HG03159 (cell line): ENCODE data around the gene UBE2L5.

Experiments used
- ATAC-seq: cut with Tn5 transposase; IDR thresholded peaks from one replicate; pipeline ENCODE4 v1.9.1; 2021; ENCODE audit warnings: mild to moderate bottlenecking, moderate library complexity; ENCODE audit not compliant: unreplicated experiment

The UBE2L5 gene

DNA sequence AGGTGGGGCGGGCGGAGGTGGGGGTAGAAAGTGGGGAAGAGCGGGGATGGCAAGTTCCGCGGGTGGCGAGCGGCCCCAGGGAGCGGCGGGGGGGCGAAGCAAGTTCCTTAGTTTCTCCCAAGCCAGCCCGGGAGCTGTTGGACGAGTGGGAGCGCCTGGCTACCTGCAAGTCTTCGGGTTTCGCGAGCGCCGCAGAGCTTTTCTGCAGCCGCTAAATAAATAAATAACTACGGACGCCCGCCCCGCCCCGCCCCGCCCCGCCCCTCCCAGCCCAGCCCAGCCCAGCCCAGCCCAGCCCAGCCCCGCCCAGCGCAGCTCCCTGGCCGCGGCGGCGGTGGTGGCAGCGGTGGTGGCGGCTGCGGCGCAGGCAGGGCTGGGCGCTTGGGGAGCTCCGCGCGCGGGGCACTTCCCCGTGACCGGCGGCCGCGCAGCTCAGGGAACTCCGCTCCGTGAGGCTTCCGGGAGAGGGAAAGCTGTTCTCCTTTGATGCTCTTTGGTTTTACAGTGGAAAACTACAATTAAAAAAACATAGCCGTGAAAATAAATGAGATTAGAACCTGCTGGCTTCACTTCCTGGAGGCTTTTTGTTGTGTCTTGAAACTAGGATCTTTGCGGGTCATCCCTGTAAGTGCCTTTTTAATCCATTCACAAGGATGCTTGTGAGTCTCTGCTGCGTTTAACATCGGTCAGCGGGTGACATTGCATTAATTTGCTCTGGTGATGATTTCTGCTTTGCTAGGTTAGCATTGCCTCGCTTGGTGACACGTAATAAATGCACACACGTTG lies at the start of gene UBE2L5:
Gene UBE2L5 (plus strand): TSS at position 440 of the 786 bp plus-strand sequence. CDS start 5,498 bp downstream, outside the sequence.
- ATAC-seq = peak; percentile 76

GRCh38 chr13:30373727-30374126 lies 48.6 kb upstream of the UBE2L5 start:
- no peak for ATAC-seq

DNA sequence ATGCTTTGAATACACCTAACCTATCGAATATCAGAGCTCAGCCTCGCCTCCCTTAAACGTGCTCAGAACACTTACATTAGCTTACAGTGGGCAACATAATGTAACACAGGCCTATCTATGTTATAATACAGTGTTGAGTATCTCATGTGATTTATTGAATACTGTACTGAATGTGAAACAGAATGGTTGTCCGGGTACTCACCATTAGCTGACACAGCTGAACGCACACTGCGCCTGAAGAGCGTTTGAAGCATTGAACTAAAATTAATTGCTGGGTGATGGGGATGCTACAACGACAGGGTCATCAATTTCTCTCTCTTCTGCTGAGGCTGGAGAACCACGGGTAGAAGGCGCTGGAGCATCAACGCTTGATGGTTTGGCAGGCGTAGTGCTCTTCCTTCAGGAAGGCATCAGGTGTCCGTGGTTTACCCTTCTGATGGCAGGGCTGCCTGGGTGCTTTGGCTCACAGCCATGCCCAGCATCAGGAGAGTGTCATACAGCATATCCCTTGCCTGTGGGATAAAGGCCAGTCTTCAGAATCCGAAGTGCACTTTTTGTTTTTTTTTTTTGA lies 46.9 kb upstream of the UBE2L5 start:
- ATAC-seq = no peak

GRCh38 chr13:30376426-30377311 lies 45.6 kb upstream of the UBE2L5 start:
- ATAC-seq = peak; percentile 62

DNA sequence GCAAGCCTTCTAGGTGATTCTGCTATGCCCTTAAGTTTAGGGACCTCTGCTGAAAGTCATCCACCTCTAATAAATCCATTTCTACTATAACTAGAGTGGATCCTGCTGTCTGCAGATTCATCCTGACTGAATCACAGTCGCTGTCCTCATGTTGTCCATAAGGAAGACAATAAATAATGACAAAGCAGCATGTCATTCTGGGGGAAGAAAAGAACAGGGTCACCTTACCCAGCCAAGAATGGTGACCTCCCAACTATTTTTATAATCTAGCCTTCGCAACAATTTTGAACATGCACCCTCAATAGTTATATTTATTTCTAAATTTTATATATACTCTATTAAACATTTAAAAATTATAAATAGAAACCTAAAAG lies 45.0 kb upstream of the UBE2L5 start:
- no peak for ATAC-seq

DNA sequence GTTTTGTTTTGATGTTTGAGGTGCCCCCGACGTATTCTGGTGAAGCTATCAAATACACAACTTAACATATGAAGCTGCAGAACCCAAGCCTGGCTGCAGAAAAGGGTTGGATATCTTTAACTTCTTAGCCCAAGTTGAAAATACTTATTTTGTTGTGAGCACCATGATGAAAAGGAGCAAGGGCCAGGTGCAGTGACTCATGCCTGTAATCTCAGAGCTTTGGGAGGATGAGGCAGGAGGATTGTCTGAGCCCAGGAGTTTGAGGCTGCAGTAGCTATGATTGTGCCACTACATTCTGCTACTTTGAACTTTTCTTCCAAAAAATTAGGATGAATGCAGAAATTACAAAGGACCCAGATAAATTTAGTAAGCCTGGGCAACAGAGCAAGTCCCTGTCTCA lies 44.1 kb upstream of the UBE2L5 start:
- no peak for ATAC-seq

DNA sequence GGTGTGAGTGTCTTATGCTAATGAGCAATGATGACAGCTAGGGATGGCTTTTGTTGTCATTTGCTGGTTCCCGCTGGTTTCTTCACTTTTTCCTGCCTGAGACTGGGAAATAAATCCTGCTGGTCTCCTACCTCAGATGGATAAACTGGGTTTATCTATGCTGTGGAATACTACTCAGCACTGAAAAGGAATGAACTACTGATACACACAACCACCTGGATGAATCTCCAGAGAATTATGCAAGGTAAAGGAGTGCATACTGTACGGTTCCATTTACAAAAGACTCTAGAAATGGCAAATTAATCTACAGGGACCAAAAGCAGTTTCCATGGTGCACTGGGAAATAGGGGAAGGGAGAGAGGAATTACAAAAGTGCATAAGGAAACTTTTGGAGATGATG lies 41.2 kb upstream of the UBE2L5 start:
- no peak for ATAC-seq

- no peak for ATAC-seq
Measured at GRCh38 chr13:30382836-30383525, 39.3 kb upstream of the UBE2L5 start.

DNA sequence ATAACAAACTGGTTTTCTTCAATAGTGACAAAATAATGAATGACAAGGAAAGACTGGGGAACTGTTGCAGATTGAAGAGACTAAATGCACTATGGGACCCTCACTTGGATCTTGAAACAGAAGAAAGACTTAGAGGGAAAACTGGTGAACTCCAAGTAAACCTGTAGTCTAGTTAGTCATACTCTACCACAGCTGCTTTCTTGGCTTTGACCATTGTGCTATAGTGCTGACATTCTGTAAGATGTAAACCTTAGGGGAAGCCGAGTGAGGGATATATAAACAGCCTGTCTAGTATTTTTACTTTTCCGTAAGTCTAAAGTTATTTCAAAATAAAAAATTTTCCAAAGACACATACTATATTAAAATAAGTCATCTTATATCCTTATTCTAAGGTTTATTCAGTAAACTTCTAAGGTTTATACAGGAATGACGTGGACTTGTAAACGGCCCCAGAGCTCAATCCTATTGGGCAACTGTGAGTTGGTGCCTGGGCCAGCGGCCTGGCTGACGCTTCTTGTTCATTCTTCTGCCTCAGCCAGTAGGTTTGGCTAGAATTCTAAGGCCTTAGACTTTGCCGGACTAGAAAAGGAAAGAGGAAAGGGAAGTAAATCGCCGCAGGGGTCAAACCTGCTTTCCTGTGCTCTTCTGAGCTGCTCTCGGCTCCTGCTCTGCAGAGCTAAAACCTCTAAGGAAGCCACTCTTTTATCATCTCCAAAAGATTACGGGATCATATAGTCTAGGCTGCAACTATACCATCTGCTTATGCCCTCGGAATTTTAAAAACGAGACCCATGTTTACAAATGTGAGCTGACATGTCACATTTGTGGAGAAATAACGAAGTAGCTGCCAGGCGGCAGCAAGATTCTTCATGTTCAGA lies 33.6 kb upstream of the UBE2L5 start:
- ATAC-seq = no peak

DNA sequence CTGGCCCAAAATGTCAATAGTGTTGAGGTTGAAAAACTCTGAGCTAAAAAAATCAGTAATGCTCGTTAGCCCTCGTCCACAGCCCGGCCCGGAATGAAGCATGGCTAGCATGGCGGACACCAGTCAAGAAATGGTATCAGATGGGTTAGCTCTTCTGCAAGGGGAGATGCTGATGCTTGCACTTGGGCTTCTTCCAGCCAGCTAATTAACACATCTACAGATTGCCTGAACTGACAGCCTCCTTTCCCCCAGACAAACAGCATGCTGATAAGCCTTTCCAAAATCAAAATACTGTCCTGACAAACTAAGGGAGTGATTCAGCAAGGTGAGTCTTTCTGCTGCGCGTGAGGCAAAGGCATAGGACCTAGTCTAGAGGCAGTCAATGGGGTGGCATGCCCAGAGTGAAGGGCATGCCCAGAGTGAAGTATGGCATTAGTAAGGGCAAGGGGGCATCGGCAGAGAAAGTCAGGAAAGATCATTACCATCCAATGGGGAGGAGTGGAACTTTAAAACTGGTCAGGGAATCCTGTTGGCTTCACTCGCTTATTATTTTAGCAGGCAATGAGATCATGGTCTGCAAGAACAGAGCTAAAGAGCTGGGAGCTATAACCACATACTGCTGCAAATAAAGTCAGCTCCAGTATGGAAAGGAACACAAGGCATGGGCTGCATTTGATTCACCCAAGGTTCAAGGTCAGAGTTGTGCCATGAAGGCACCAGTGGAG lies 30.2 kb upstream of the UBE2L5 start:
- no peak for ATAC-seq

GRCh38 chr13:30392681-30393045 lies 29.6 kb upstream of the UBE2L5 start:
- ATAC-seq = no peak

GRCh38 chr13:30394751-30395191 lies 27.5 kb upstream of the UBE2L5 start:
- peak; percentile 73 for ATAC-seq

GRCh38 chr13:30395192-30396158 lies 26.8 kb upstream of the UBE2L5 start:
- peak; percentile 58 for ATAC-seq

DNA sequence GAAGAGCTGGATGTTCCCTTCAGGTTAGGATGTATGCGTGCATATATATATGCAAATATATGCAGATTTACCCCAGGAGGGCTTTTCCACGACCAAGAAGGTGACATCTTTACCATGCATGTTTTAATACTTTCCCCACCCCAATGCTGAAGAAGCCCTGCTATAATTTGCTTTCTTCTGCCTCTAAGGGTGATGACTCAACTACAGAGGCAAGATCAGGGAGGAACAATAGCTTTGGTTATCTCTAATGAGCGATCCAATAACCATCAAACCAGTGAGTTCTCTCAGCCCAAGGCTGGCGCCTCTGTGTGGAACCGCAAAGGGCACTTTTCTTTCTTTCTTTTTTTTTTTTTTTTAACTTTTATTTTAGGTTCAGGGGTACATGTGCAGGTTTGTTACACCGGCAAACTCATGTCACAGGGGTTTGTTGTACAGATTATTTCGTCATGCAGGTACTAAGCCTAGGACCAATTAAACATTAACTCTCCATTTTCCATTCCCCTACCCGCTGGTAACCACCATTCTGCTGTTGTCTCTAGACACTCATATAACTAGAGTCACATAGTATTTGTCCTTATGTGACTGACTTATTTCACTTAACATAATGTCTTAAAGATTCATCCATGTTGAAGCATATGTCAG lies 25.7 kb upstream of the UBE2L5 start:
- ATAC-seq = no peak

- no peak for ATAC-seq
Measured at GRCh38 chr13:30398601-30399072, 23.7 kb upstream of the UBE2L5 start.

DNA sequence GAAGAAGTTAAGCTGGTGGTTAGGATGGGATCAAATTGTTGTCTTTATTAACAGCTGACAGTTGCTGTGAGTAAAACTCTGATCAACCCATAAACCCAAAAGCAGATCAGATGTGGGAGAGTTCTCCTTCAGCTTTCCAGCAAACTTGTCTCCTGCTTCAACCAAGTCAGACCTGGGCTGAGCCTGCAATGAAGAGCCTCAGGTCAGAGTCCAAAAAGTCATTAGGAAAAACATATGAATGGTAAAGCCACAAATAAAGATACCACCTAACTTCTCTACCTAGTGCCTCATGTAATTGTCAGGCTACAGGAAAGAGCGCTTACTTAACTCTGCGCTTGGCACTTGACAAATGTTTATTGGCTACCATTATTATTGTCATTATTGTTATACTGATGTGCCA lies 21.9 kb upstream of the UBE2L5 start:
- ATAC-seq = no peak

DNA sequence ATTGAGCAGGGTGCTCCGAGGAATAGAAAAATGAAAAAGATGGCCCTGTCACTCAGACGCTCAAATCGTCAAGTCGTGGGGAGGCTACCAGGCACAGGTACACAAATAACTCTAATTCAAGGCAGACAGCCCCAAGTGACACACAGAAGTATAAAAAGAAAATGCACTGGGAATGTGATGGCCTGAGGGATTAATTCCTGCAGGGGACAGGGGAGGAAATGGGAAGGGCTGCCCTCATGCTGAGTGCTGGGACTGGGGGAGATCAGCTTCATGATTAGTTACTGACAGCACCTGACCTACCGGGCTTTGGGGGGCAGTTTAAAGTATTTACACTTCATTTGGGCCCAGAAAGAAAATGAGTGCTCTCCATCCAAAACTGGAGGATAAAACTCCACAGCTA lies 20.9 kb upstream of the UBE2L5 start:
- ATAC-seq = no peak

DNA sequence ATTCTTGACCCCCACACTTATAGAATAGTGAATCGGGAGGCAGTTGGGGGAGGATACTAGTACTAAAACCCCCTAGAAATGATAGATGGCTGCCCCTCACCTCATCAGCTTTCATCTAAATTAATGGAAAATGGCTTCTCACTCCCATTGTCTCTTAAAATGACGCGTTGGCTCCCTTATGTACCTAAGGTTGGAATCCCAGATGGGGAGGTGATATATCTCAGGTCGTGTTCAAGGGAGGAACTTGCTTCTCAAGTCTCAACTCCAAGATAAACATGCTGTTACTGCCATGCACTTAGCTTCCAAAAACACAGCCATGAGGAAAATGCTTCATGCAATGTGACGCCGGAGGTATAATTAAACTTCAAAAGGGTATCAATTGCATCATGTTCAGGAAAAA lies 18.8 kb upstream of the UBE2L5 start:
- no peak for ATAC-seq
